ENCODE measurements around the gene HHIPL2.

The HHIPL2 gene

GRCh38 chr1:222554177-222554576 lies 6.3 kb upstream of the HHIPL2 start:
- H3K4me3 ChIP-seq = no peak overlapping the region
- no peak for DNase-seq
- H3K9me3 ChIP-seq = no peaks in the 10 kb centered on the region
- no peak overlapping the region for H3K27ac ChIP-seq
- intact Hi-C loops (cut with DNase I; ENCODE audit: low total_unique reads) = no loop called here
- no peaks in the 10 kb centered on the region for H3K4me1 ChIP-seq
- TF ChIP-seq, protein P1, sequence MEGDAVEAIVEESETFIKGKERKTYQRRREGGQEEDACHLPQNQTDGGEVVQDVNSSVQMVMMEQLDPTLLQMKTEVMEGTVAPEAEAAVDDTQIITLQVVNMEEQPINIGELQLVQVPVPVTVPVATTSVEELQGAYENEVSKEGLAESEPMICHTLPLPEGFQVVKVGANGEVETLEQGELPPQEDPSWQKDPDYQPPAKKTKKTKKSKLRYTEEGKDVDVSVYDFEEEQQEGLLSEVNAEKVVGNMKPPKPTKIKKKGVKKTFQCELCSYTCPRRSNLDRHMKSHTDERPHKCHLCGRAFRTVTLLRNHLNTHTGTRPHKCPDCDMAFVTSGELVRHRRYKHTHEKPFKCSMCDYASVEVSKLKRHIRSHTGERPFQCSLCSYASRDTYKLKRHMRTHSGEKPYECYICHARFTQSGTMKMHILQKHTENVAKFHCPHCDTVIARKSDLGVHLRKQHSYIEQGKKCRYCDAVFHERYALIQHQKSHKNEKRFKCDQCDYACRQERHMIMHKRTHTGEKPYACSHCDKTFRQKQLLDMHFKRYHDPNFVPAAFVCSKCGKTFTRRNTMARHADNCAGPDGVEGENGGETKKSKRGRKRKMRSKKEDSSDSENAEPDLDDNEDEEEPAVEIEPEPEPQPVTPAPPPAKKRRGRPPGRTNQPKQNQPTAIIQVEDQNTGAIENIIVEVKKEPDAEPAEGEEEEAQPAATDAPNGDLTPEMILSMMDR (IDR thresholded peaks at IDR 0.05) = no peak
- H3K27me3 ChIP-seq = no peaks in the 10 kb centered on the region
- H3K36me3 ChIP-seq = peaks cover 13 to 29% (median 15%) of the 10 kb centered on the region in 3 donors

DNA sequence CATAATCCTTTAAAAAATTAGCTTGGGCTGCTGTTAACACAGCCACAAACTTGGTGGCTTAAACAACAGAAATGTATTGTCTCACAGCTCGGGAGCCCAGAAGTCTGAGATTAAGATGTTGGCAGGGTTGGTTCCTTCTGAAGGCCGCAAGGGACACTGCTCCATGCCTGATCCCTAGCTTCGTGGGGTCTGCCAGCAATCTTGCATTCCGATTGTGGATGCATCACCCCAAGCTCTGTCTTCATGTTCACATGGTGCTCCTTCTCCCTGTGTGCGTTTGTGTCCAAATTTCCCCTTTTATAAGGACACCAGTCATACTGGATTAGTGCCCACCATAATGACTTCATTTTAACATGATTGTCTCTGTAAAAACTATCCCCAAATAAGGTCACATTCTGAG lies 5.0 kb upstream of the HHIPL2 start:
- H3K9me3 ChIP-seq = no peaks in the 10 kb centered on the region
- H3K4me1 ChIP-seq = no peaks in the 10 kb centered on the region
- peaks cover 8 to 21% (median 11%) of the 10 kb centered on the region in 3 donors for H3K36me3 ChIP-seq
- TF ChIP-seq, protein P1 (IDR thresholded peaks at IDR 0.05) = no peak
- intact Hi-C loops (cut with DNase I; ENCODE audit: low total_unique reads) = no loop called here
- no peak for DNase-seq
- H3K27me3 ChIP-seq = no peaks in the 10 kb centered on the region
- no peak overlapping the region for H3K4me3 ChIP-seq
- no peak overlapping the region for H3K27ac ChIP-seq

- peaks cover 0 to 4% (median 0%) of the 10 kb centered on the region in 4 donors for H3K4me1 ChIP-seq
- peaks cover 0 to 7% of the 10 kb centered on the region in 2 donors for H3K27me3 ChIP-seq
- DNase-seq = no peak
- TF ChIP-seq, protein P1 (IDR thresholded peaks at IDR 0.05) = no peak
- no peak overlapping the region for H3K27ac ChIP-seq
- H3K4me3 ChIP-seq = no peak overlapping the region
- no peaks in the 10 kb centered on the region for H3K9me3 ChIP-seq
- intact Hi-C loops (cut with DNase I; ENCODE audit: low total_unique reads) = no loop called here
- H3K36me3 ChIP-seq = no peaks in the 10 kb centered on the region
Observed at GRCh38 chr1:222547260-222547614, 667 bp downstream of the HHIPL2 start.

GRCh38 chr1:222546548-222547259 lies 1.2 kb downstream of the HHIPL2 start:
- Histone ChIP-seq H3K36me3 (no peaks in the 10 kb centered on the region), H3K4me1 (peaks cover 0 to 4% (median 0%) of the 10 kb centered on the region in 4 donors), H3K27me3 (peaks cover 0 to 7% of the 10 kb centered on the region in 2 donors), H3K9me3 (no peaks in the 10 kb centered on the region), H3K4me3 (no peak overlapping the region), H3K27ac (no peak overlapping the region)
- no peak for DNase-seq
- intact Hi-C loops (cut with DNase I; ENCODE audit: low total_unique reads) = no loop called here
- TF ChIP-seq, protein P1 (IDR thresholded peaks at IDR 0.05) = no peak

DNA sequence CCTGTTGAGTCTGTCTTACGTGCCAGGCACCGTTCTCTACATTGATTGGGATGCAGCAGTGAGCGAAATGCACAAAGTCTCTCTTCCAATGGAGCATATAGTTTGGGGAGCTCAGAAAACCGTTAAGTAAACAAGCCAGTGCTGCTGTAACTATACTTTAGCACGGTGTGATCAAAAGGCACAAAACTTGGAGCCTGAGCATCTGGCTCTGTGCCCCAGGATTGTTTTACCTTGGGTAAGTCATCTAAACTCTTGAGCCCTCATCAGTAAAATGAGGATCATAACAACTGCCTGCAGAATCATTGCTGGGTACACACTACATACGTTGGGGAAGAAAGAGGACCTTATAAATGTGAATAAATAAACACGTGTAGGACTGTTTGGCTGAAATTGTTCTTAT lies 1.8 kb downstream of the HHIPL2 start:
- H3K4me1 ChIP-seq = peaks cover 0 to 4% (median 0%) of the 10 kb centered on the region in 4 donors
- H3K27me3 ChIP-seq = peaks cover 0 to 7% of the 10 kb centered on the region in 2 donors
- no peak overlapping the region for H3K27ac ChIP-seq
- H3K9me3 ChIP-seq = no peaks in the 10 kb centered on the region
- DNase-seq = no peak
- TF ChIP-seq, protein P1 (IDR thresholded peaks at IDR 0.05) = no peak
- intact Hi-C loops (cut with DNase I; ENCODE audit: low total_unique reads) = no loop called here
- no peak overlapping the region for H3K4me3 ChIP-seq
- H3K36me3 ChIP-seq = no peaks in the 10 kb centered on the region
